ENCODE results near the gene ZNF653.
A peak's percentile ranks its signal among the peaks of the same experiment; 100 is the strongest.

The ZNF653 gene

DNA sequence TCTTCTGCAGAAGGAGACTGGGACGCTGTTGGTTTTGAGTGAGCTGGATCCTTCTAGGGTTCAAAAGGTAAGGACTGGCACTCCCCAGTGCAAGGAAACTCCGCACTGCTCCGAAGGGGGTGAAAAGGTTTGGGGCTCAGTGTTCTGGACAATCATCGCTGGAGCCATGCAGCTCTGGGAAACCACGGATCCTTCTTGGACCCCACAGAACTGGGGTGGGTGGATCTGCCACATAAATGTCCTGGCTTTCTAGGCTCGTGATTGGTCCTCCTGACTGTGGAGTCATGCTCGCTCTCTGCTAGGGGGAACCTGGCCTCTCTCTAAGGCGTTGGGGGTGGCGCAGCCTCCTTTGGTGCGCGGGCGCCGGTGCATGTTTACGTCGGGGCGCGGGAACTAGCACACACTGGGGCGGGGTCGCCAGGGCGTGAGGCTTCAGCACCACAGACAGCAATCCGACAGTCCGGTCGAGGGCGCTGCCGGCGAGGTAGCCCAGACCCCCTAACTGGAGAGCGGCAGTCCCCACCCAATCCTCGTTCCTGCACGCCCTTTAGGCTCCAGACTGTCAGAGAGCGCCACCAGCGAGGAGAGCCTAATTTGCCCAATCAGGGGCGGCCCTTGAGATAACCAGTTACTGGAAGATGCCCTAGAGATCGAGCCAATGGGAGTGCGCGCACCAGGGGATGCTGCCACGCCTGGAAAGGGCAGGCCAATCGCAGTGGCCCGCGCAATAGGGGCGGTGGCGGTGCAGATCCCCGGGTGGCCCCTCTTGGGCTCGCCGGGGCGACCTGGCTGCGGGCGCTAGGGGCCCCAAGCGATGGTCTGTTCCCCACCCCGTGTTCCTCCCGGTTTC is 23.9 kb downstream of the ZNF653 start:
- Histone ChIP-seq H3K4me3 (IDR thresholded peaks at IDR 0.05; ENCODE audit: insufficient read depth, low read depth, low read length) (no peak overlapping the region), H3K9ac (no peak overlapping the region; the same call in 1 of the 2 replicates), H3K4me2 (peak overlapping the region; percentile 33; the same call in 1 of the 2 replicates), H3K27me3 (ENCODE audit: insufficient read depth, low read depth) (no peaks in the 10 kb centered on the region), H3K27ac (no peak overlapping the region), H3K4me1 (ENCODE audit: low read depth, poor library complexity, severe bottlenecking) (peaks cover 4% of the 10 kb centered on the region), H2AFZ (ENCODE audit: low read depth) (0 out of 2 replicates have a peak overlapping the region, but pooled peaks have one; percentile 26), H3K36me3 (ENCODE audit: insufficient read depth) (no peaks in the 10 kb centered on the region), H4K20me1 (ENCODE audit: insufficient read depth) (no peaks in the 10 kb centered on the region), H3K79me2 (ENCODE audit: insufficient read depth, low read depth) (no peaks in the 10 kb centered on the region)
- TF ChIP-seq, protein P1, sequence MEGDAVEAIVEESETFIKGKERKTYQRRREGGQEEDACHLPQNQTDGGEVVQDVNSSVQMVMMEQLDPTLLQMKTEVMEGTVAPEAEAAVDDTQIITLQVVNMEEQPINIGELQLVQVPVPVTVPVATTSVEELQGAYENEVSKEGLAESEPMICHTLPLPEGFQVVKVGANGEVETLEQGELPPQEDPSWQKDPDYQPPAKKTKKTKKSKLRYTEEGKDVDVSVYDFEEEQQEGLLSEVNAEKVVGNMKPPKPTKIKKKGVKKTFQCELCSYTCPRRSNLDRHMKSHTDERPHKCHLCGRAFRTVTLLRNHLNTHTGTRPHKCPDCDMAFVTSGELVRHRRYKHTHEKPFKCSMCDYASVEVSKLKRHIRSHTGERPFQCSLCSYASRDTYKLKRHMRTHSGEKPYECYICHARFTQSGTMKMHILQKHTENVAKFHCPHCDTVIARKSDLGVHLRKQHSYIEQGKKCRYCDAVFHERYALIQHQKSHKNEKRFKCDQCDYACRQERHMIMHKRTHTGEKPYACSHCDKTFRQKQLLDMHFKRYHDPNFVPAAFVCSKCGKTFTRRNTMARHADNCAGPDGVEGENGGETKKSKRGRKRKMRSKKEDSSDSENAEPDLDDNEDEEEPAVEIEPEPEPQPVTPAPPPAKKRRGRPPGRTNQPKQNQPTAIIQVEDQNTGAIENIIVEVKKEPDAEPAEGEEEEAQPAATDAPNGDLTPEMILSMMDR (conservative IDR thresholded peaks at IDR 0.05; ENCODE audit: low read depth, low read length) = no peak

- H3K9ac ChIP-seq = no peak within 1 kb of the TSS
- H3K36me3 ChIP-seq (ENCODE audit: insufficient read depth) = no peaks in the 10 kb centered on the region
- H3K4me2 ChIP-seq = no peak within 1 kb of the TSS
- no peaks in the 10 kb centered on the region for H4K20me1 ChIP-seq (ENCODE audit: insufficient read depth)
- no peak within 1 kb of the TSS for H3K4me3 ChIP-seq (IDR thresholded peaks at IDR 0.05; ENCODE audit: insufficient read depth, low read depth, low read length)
- TF ChIP-seq, protein P1 (conservative IDR thresholded peaks at IDR 0.05; ENCODE audit: low read depth, low read length) = no peak
- no peaks in the 10 kb centered on the region for H3K27me3 ChIP-seq (ENCODE audit: insufficient read depth, low read depth)
- H3K27ac ChIP-seq = no peak within 1 kb of the TSS
- H3K4me1 ChIP-seq (ENCODE audit: low read depth, poor library complexity, severe bottlenecking) = peaks cover 4% of the 10 kb centered on the region
- H3K79me2 ChIP-seq (ENCODE audit: insufficient read depth, low read depth) = no peaks in the 10 kb centered on the region
- no peak within 1 kb of the TSS for H2AFZ ChIP-seq (ENCODE audit: low read depth)
These were observed 24.7 kb downstream of the ZNF653 start, which contains the start of gene ELAVL3 for GRCh38 chr19:11480715-11481533. Gene ELAVL3 (minus strand): TSS chr19:11481046. CDS start chr19:11480608, 438 bp downstream.

DNA sequence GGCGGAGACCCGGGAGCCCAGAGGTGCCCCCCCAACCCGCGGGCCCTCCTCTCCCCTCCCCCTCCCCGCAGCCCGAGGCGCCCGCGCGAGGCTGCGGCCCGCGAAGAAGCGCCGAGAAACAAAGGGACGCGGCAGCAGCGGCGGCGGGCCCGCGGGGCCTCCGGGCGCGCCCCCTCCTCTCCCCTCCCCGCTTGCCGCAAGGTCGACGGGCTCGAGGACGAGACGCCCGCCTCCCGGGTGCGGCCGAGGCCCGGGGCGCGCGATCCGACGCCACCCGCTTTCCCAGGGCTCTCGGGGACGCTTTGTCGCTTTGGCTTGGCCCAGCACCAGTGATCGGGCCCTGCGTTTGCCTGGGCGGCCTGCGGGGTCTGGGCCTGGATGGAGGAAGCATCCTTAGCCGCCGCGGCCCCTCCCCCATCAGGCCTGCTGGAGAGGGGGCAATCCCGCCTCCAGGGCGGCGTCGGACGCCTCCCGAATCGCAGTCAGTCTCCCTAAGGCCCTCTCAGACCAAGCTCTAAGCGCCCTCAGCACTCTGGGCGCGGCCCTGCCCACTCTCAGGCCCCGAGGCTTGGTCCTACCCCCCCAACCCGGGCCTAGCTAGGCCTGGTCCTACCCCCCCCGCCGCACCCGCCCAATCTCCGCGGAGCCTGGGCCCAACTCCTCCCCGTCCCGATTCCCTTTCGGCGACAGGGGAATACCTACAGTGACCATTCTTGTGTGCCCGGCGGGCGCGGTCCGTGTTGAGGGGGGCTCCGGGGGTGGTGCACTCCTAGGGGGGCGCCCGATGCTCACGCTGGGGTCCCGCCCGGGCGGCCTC is 25.5 kb downstream of the ZNF653 start:
- H3K27ac ChIP-seq = no peak overlapping the region
- H3K4me1 ChIP-seq (ENCODE audit: low read depth, poor library complexity, severe bottlenecking) = peaks cover 4% of the 10 kb centered on the region
- H3K9ac ChIP-seq = no peak overlapping the region
- no peaks in the 10 kb centered on the region for H3K27me3 ChIP-seq (ENCODE audit: insufficient read depth, low read depth)
- H4K20me1 ChIP-seq (ENCODE audit: insufficient read depth) = no peaks in the 10 kb centered on the region
- H3K4me2 ChIP-seq = no peak overlapping the region
- TF ChIP-seq, protein P1 (conservative IDR thresholded peaks at IDR 0.05; ENCODE audit: low read depth, low read length) = no peak
- no peaks in the 10 kb centered on the region for H3K79me2 ChIP-seq (ENCODE audit: insufficient read depth, low read depth)
- no peak overlapping the region for H3K4me3 ChIP-seq (IDR thresholded peaks at IDR 0.05; ENCODE audit: insufficient read depth, low read depth, low read length)
- no peak overlapping the region for H2AFZ ChIP-seq (ENCODE audit: low read depth)
- H3K36me3 ChIP-seq (ENCODE audit: insufficient read depth) = no peaks in the 10 kb centered on the region
